OCI-LY1 (cell line): Measurements from ENCODE around the gene CLRN1.

Experiments used
- H2AFZ ChIP-seq: fragments of 200-600 bp; sonication (generic), shearing (Covaris generic); 2 replicates; pipeline ENCODE4 v1.6.0; 2014; ENCODE audit warnings: antibody characterized with exemption, mild to moderate bottlenecking, low read length
- H3F3A ChIP-seq: fragments of 200-600 bp; sonication (generic), shearing (Covaris generic); 2 replicates; pipeline ENCODE4 v1.6.0; 2014; ENCODE audit warnings: mild to moderate bottlenecking, antibody characterized with exemption, low read length, moderate library complexity; ENCODE audit not compliant: insufficient read depth
- H3K27ac ChIP-seq: fragments of 200-600 bp; sonication (generic); 2 replicates; pipeline ENCODE4 v1.5.1; 2014; ENCODE audit warnings: low read length, mixed run types, mild to moderate bottlenecking, low read depth; ENCODE audit not compliant: poor library complexity, severe bottlenecking
- H3K27me3 ChIP-seq: fragments of 200-600 bp; sonication (generic); 2 replicates; pipeline ENCODE4 v1.6.0; 2014; ENCODE audit warnings: antibody characterized with exemption, mild to moderate bottlenecking, low read length, moderate library complexity; ENCODE audit not compliant: insufficient read depth
- H3K36me3 ChIP-seq: fragments of 200-600 bp; sonication (generic); 2 replicates; pipeline ENCODE4 v1.6.1; 2014; ENCODE audit warnings: mild to moderate bottlenecking, antibody characterized with exemption, low read length, moderate library complexity, mixed read lengths; ENCODE audit not compliant: insufficient read depth
- H3K4me1 ChIP-seq: fragments of 200-600 bp; sonication (generic); 2 replicates; pipeline ENCODE4 v1.5.1; 2014; ENCODE audit warnings: mild to moderate bottlenecking, low read length, moderate library complexity; ENCODE audit not compliant: insufficient read depth, severe bottlenecking
- H3K4me2 ChIP-seq: fragments of 200-600 bp; sonication (generic), shearing (Covaris generic); 2 replicates; pipeline ENCODE4 v1.6.1; 2014; ENCODE audit warnings: low read length
- H3K4me3 ChIP-seq: fragments of 200-600 bp; sonication (generic); 2 replicates; pipeline ENCODE4 v1.5.1; 2014; ENCODE audit warnings: low read length, low read depth, mild to moderate bottlenecking, mixed read lengths; ENCODE audit not compliant: poor library complexity, severe bottlenecking
- H3K79me2 ChIP-seq: fragments of 200-600 bp; shearing (Covaris generic); 2 replicates; pipeline ENCODE4 v1.6.1; 2016; ENCODE audit warnings: mixed run types, low read length, mixed read lengths; ENCODE audit not compliant: insufficient read depth
- H3K9ac ChIP-seq: fragments of 200-600 bp; sonication (generic), shearing (Covaris generic); 2 replicates; pipeline ENCODE4 v1.6.1; 2014; ENCODE audit warnings: mild to moderate bottlenecking, low read length, mixed read lengths
- H3K9me2 ChIP-seq: fragments of 200-600 bp; sonication (generic), shearing (Covaris generic); 2 replicates; pipeline ENCODE4 v1.6.1; 2014; ENCODE audit warnings: low read depth, mild to moderate bottlenecking, low read length, mixed read lengths
- H3K9me3 ChIP-seq: fragments of 200-600 bp; shearing (Covaris generic); 2 replicates; pipeline ENCODE4 v1.6.1; 2014; ENCODE audit warnings: low read length, mixed read lengths
- H4K20me1 ChIP-seq: fragments of 200-600 bp; sonication (generic), shearing (Covaris generic); 2 replicates; pipeline ENCODE4 v1.6.0; 2016; ENCODE audit warnings: mild to moderate bottlenecking, low read length; ENCODE audit not compliant: insufficient read depth
- CTCF ChIP-seq: fragments of 200-600 bp; sonication (generic), shearing (Covaris generic); IDR thresholded peaks from 2 replicates; pipeline ENCODE4 v1.5.1; 2017; ENCODE audit warnings: mild to moderate bottlenecking, antibody characterized with exemption, low read length, moderate library complexity, mixed read lengths
- EZH2 ChIP-seq: fragments of 200-600 bp; sonication (generic), shearing (Covaris generic); IDR thresholded peaks from 2 replicates; pipeline ENCODE4 v1.8.0; 2017; ENCODE audit warnings: borderline replicate concordance, mixed run types, mild to moderate bottlenecking, antibody characterized with exemption, low read length, moderate library complexity, mixed read lengths

CLRN1 gene

GRCh38 chr3:150978566-150979148 is 6.1 kb upstream of the CLRN1 start:
- no peak overlapping the region for H2AFZ ChIP-seq
- H3K36me3 ChIP-seq = no peaks in the 10 kb centered on the region
- H3K9me3 ChIP-seq = no peaks in the 10 kb centered on the region
- H3K79me2 ChIP-seq = no peaks in the 10 kb centered on the region
- H4K20me1 ChIP-seq = no peaks in the 10 kb centered on the region
- no peak overlapping the region for H3K27ac ChIP-seq
- H3K9me2 ChIP-seq = no peaks in the 10 kb centered on the region
- TF ChIP-seq EZH2 = no peak
- no peak for TF ChIP-seq CTCF
- no peak overlapping the region for H3K9ac ChIP-seq
- H3F3A ChIP-seq = no peaks in the 10 kb centered on the region
- H3K4me3 ChIP-seq = no peak overlapping the region
- H3K27me3 ChIP-seq = peaks cover 7% of the 10 kb centered on the region; the same call in 1 of the 2 replicates
- H3K4me1 ChIP-seq = no peaks in the 10 kb centered on the region
- no peak overlapping the region for H3K4me2 ChIP-seq

- TF ChIP-seq CTCF (no peak), EZH2 (no peak)
- Histone ChIP-seq H3K36me3 (no peaks in the 10 kb centered on the region), H3K9me3 (no peaks in the 10 kb centered on the region), H3K27me3 (peaks cover 7% of the 10 kb centered on the region; the same call in 1 of the 2 replicates), H3K9ac (no peak overlapping the region), H2AFZ (no peak overlapping the region), H3F3A (no peaks in the 10 kb centered on the region), H3K4me2 (no peak overlapping the region), H3K79me2 (no peaks in the 10 kb centered on the region), H3K9me2 (no peaks in the 10 kb centered on the region), H3K4me3 (no peak overlapping the region), H3K27ac (no peak overlapping the region), H4K20me1 (no peaks in the 10 kb centered on the region), H3K4me1 (no peaks in the 10 kb centered on the region)
Measured at GRCh38 chr3:150975992-150976368, 3.5 kb upstream of the CLRN1 start.

GRCh38 chr3:150975086-150975991 is 2.8 kb upstream of the CLRN1 start:
- H3K27ac ChIP-seq = no peak overlapping the region
- TF ChIP-seq CTCF (no peak), EZH2 (no peak)
- no peaks in the 10 kb centered on the region for H3K4me1 ChIP-seq

More at GRCh38 chr3:150975086-150975991, 2.8 kb upstream of the CLRN1 start:
- Histone ChIP-seq H3K9ac (no peak overlapping the region), H3K4me2 (no peak overlapping the region), H3K4me3 (no peak overlapping the region), H3K36me3 (no peaks in the 10 kb centered on the region), H3K9me2 (no peaks in the 10 kb centered on the region), H3K9me3 (no peaks in the 10 kb centered on the region), H3F3A (no peaks in the 10 kb centered on the region), H3K27me3 (peaks cover 7% of the 10 kb centered on the region; the same call in 1 of the 2 replicates), H4K20me1 (no peaks in the 10 kb centered on the region), H3K79me2 (no peaks in the 10 kb centered on the region), H2AFZ (no peak overlapping the region)
